OCI-LY1 (cell line): ENCODE measurements around the gene COL5A2.

Experiments used
- H2AFZ ChIP-seq: fragments of 200-600 bp; sonication (generic), shearing (Covaris generic); 2 replicates; pipeline ENCODE4 v1.6.0; 2014; ENCODE audit warnings: antibody characterized with exemption, mild to moderate bottlenecking, low read length
- H3F3A ChIP-seq: fragments of 200-600 bp; sonication (generic), shearing (Covaris generic); 2 replicates; pipeline ENCODE4 v1.6.0; 2014; ENCODE audit warnings: mild to moderate bottlenecking, antibody characterized with exemption, low read length, moderate library complexity; ENCODE audit not compliant: insufficient read depth
- H3K27ac ChIP-seq: fragments of 200-600 bp; sonication (generic); 2 replicates; pipeline ENCODE4 v1.5.1; 2014; ENCODE audit warnings: low read length, mixed run types, mild to moderate bottlenecking, low read depth; ENCODE audit not compliant: poor library complexity, severe bottlenecking
- H3K27me3 ChIP-seq: fragments of 200-600 bp; sonication (generic); 2 replicates; pipeline ENCODE4 v1.6.0; 2014; ENCODE audit warnings: antibody characterized with exemption, mild to moderate bottlenecking, low read length, moderate library complexity; ENCODE audit not compliant: insufficient read depth
- H3K36me3 ChIP-seq: fragments of 200-600 bp; sonication (generic); 2 replicates; pipeline ENCODE4 v1.6.1; 2014; ENCODE audit warnings: mild to moderate bottlenecking, antibody characterized with exemption, low read length, moderate library complexity, mixed read lengths; ENCODE audit not compliant: insufficient read depth
- H3K4me1 ChIP-seq: fragments of 200-600 bp; sonication (generic); 2 replicates; pipeline ENCODE4 v1.5.1; 2014; ENCODE audit warnings: mild to moderate bottlenecking, low read length, moderate library complexity; ENCODE audit not compliant: insufficient read depth, severe bottlenecking
- H3K4me2 ChIP-seq: fragments of 200-600 bp; sonication (generic), shearing (Covaris generic); 2 replicates; pipeline ENCODE4 v1.6.1; 2014; ENCODE audit warnings: low read length
- H3K4me3 ChIP-seq: fragments of 200-600 bp; sonication (generic); 2 replicates; pipeline ENCODE4 v1.5.1; 2014; ENCODE audit warnings: low read length, low read depth, mild to moderate bottlenecking, mixed read lengths; ENCODE audit not compliant: poor library complexity, severe bottlenecking
- H3K79me2 ChIP-seq: fragments of 200-600 bp; shearing (Covaris generic); 2 replicates; pipeline ENCODE4 v1.6.1; 2016; ENCODE audit warnings: mixed run types, low read length, mixed read lengths; ENCODE audit not compliant: insufficient read depth
- H3K9ac ChIP-seq: fragments of 200-600 bp; sonication (generic), shearing (Covaris generic); 2 replicates; pipeline ENCODE4 v1.6.1; 2014; ENCODE audit warnings: mild to moderate bottlenecking, low read length, mixed read lengths
- H3K9me2 ChIP-seq: fragments of 200-600 bp; sonication (generic), shearing (Covaris generic); 2 replicates; pipeline ENCODE4 v1.6.1; 2014; ENCODE audit warnings: low read depth, mild to moderate bottlenecking, low read length, mixed read lengths
- H3K9me3 ChIP-seq: fragments of 200-600 bp; shearing (Covaris generic); 2 replicates; pipeline ENCODE4 v1.6.1; 2014; ENCODE audit warnings: low read length, mixed read lengths
- H4K20me1 ChIP-seq: fragments of 200-600 bp; sonication (generic), shearing (Covaris generic); 2 replicates; pipeline ENCODE4 v1.6.0; 2016; ENCODE audit warnings: mild to moderate bottlenecking, low read length; ENCODE audit not compliant: insufficient read depth
- EZH2 ChIP-seq: fragments of 200-600 bp; sonication (generic), shearing (Covaris generic); IDR thresholded peaks from 2 replicates; pipeline ENCODE4 v1.8.0; 2017; ENCODE audit warnings: borderline replicate concordance, mixed run types, mild to moderate bottlenecking, antibody characterized with exemption, low read length, moderate library complexity, mixed read lengths
- TF ChIP-seq, protein P1 (sequence below): fragments of 200-600 bp; sonication (generic), shearing (Covaris generic); IDR thresholded peaks from 2 replicates; pipeline ENCODE4 v1.5.1; 2017; ENCODE audit warnings: mild to moderate bottlenecking, antibody characterized with exemption, low read length, moderate library complexity, mixed read lengths

COL5A2 gene

DNA sequence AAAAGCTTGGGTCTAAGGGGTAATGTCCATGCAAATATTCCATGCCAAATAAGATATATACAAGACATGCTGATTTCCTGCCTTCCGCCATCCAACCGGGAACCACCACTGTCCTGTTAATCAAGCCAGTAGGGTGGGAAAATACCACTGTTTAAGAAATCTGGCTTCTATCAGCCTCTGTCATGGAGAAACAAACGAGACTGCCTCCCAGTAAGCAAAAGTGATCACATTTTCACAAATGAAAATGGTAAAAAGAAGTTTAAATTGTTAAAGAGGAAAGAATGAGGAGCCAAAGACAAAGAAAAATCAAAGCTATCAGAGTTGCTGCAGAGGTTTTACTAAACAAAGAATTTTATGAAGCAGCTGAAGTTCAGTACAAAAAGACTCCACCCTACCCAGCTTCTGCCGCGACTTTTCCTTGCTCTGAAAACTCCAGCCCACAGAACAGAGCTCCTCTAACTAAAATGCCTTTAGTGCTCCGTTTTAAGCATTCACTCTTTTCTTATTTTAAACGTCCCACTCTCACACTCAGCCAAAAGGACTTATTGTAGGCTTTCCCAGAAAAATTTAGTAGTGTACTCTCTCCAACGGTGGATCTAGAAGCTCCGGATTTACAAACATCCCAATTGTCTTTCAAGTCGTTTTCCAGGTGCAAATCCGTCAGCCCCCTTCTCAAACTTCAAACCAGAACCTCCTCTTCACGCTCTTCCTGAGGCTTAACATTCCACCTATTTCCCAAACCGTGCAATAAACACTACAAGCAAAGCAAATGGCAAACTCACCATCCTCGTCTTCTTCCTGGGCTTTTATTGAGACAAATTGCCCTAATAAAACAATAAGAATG, 613 bp downstream of the COL5A2 start:
- no peaks in the 10 kb centered on the region for H3K4me1 ChIP-seq
- H3F3A ChIP-seq = no peaks in the 10 kb centered on the region
- H3K79me2 ChIP-seq = no peaks in the 10 kb centered on the region
- no peak overlapping the region for H3K4me2 ChIP-seq
- no peaks in the 10 kb centered on the region for H3K9me2 ChIP-seq
- no peak overlapping the region for H3K4me3 ChIP-seq
- H3K9ac ChIP-seq = no peak overlapping the region
- H4K20me1 ChIP-seq = no peaks in the 10 kb centered on the region
- H3K27me3 ChIP-seq = no peaks in the 10 kb centered on the region
- H2AFZ ChIP-seq = no peak overlapping the region
- no peaks in the 10 kb centered on the region for H3K9me3 ChIP-seq
- TF ChIP-seq, protein P1, sequence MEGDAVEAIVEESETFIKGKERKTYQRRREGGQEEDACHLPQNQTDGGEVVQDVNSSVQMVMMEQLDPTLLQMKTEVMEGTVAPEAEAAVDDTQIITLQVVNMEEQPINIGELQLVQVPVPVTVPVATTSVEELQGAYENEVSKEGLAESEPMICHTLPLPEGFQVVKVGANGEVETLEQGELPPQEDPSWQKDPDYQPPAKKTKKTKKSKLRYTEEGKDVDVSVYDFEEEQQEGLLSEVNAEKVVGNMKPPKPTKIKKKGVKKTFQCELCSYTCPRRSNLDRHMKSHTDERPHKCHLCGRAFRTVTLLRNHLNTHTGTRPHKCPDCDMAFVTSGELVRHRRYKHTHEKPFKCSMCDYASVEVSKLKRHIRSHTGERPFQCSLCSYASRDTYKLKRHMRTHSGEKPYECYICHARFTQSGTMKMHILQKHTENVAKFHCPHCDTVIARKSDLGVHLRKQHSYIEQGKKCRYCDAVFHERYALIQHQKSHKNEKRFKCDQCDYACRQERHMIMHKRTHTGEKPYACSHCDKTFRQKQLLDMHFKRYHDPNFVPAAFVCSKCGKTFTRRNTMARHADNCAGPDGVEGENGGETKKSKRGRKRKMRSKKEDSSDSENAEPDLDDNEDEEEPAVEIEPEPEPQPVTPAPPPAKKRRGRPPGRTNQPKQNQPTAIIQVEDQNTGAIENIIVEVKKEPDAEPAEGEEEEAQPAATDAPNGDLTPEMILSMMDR = no peak
- no peak for TF ChIP-seq EZH2
- H3K36me3 ChIP-seq = no peaks in the 10 kb centered on the region
- no peak overlapping the region for H3K27ac ChIP-seq

DNA sequence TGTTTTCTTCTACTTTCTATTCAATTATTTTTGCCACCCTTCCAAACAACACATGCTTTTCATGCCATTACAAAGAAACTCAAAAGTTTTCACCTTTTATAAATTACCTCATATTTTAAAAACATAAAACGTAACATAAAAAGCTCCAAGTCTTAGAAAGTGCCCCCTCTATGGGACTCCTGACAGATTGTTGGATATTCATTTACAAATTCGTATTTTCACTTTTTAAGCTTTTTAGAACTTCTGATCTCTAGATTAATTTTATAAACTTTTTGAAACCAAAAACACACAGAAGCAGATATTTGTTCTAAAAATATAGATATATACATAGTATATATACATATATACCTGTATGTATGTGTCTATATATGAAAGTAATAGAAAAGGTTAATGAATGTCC, 1.5 kb downstream of the COL5A2 start:
- Histone ChIP-seq H4K20me1 (no peaks in the 10 kb centered on the region), H2AFZ (no peak overlapping the region), H3K27me3 (no peaks in the 10 kb centered on the region), H3K9ac (no peak overlapping the region), H3K79me2 (no peaks in the 10 kb centered on the region), H3K4me1 (no peaks in the 10 kb centered on the region), H3F3A (no peaks in the 10 kb centered on the region), H3K36me3 (no peaks in the 10 kb centered on the region), H3K27ac (no peak overlapping the region), H3K4me3 (no peak overlapping the region), H3K9me2 (no peaks in the 10 kb centered on the region), H3K9me3 (no peaks in the 10 kb centered on the region), H3K4me2 (no peak overlapping the region)
- TF ChIP-seq, protein P1 = no peak
- TF ChIP-seq EZH2 = no peak

DNA sequence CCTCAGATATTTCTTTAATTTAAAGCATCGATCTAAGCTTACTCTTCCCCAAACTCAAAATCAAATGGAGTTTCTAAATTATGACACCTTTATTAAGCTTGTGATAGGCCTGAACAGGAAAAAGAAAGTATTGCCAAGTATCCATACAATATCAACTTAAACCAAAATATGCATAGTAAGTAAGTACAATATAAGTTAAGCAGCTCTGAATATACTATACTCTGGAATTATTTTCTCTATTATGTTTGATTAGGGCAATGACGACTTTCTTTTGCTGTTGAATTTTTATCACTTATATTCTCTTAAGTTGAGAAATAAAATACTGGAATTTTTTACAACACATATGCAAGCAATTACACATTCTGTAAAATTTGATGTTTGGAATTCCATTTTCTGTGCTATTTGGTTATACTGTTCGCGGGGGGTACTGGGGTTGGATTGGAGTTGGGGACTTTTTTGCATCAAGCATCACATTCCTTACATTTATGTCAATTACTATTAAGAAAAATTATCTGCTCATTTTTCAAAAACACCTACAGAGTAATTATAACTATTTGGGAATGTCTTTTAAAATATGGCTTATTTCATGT, 2.2 kb downstream of the COL5A2 start:
- H3K9ac ChIP-seq = no peak overlapping the region
- no peaks in the 10 kb centered on the region for H3K4me1 ChIP-seq
- H4K20me1 ChIP-seq = no peaks in the 10 kb centered on the region
- no peaks in the 10 kb centered on the region for H3K9me3 ChIP-seq
- H3K9me2 ChIP-seq = no peaks in the 10 kb centered on the region
- H3K4me2 ChIP-seq = no peak overlapping the region
- no peak for TF ChIP-seq EZH2
- TF ChIP-seq, protein P1 = no peak
- H2AFZ ChIP-seq = no peak overlapping the region
- no peaks in the 10 kb centered on the region for H3K27me3 ChIP-seq
- H3F3A ChIP-seq = no peaks in the 10 kb centered on the region
- H3K27ac ChIP-seq = no peak overlapping the region
- H3K79me2 ChIP-seq = no peaks in the 10 kb centered on the region
- no peak overlapping the region for H3K4me3 ChIP-seq
- no peaks in the 10 kb centered on the region for H3K36me3 ChIP-seq
